Mononuclear cell (primary cell): Measurements from ENCODE around the gene QSOX2. TPM values are rescaled to one million over a fixed set of nuclear protein-coding genes. Genes with fewer than 3 reads are reported as not detected.

Experiments used
- H3K27me3 ChIP-seq: 2 replicates; pipeline ENCODE4 v1.6.0; 2011; ENCODE audit warnings: low read length, control low read depth; ENCODE audit not compliant: insufficient read depth
- H3K4me1 ChIP-seq: 2 replicates; pipeline ENCODE4 v1.5.1; 2011; ENCODE audit warnings: mild to moderate bottlenecking, low read length, control low read depth; ENCODE audit not compliant: insufficient read depth
- H3K4me3 ChIP-seq: 2 replicates; pipeline ENCODE4 v1.5.1; 2011; ENCODE audit warnings: mild to moderate bottlenecking, low read length, moderate library complexity
- H3K9me3 ChIP-seq: 2 replicates; pipeline ENCODE4 v1.5.1; 2011; ENCODE audit warnings: low read depth, mild to moderate bottlenecking, control low read depth, low read length
- total RNA-seq: library from RNA; depleted of rRNA; stranded (reverse); fragments of >200 nt; gene quantifications from one replicate; pipeline ENCODE4 v1.2.3, GENCODE V29; 2012

QSOX2 gene
- total RNA-seq, 1 donor: 8.1 TPM

GRCh38 chr9:136185596-136186366 is 59.8 kb downstream of the QSOX2 start:
- no peak overlapping the region for H3K4me3 ChIP-seq
- H3K4me1 ChIP-seq: no peaks in the 10 kb centered on the region
- H3K27me3 ChIP-seq: peaks cover under 1% of the 10 kb centered on the region
- no peaks in the 10 kb centered on the region for H3K9me3 ChIP-seq

DNA sequence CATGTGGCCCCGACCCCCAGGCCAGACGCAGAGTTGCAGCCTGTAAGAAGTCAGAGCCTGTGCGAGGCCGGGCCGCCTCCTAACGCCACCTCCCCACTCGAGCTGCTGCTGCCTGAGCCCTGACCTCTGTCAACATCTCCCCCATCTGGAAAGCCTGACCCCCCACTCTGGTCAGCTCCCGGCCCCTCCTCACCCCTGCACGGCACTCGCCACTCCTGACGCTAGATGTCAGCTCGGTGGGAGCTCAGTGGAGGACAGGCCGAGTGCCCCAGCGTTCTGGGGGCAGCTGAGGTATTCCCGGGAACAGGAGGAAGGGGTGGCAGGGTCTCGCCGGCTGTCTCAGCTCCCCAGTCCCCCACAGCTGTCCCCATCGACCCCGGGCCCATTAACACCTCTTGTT is 60.5 kb downstream of the QSOX2 start:
- H3K9me3 ChIP-seq: no peaks in the 10 kb centered on the region
- H3K4me3 ChIP-seq: no peak overlapping the region
- no peaks in the 10 kb centered on the region for H3K27me3 ChIP-seq
- H3K4me1 ChIP-seq: no peaks in the 10 kb centered on the region

DNA sequence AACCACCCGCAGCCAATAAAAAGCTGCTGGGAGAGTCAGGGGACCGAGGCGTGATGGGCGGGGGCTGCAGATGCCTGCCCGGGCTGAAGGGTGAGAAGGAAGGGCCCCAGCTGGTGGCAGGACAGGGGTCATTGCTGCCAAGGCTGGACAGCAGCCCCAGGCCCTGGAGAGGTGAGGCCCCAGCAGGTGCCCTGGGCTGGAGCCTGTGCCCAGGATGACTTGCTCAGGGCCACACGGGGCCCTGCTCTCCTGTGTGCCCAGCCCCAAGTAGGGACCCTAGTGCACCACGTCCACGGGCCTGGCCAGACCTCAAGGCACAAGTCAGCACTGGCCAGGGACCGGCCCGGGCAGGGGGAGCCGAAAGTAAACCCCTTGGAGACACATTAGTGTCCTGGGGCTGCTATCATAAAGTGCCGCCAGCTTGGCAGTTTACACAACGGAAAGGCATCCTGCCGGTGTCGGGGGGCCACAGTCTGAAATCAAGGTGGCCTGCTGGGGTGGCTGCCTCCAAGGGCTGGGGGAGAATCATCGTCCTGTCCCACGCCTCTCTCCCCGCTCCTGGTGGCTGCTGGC is 62.7 kb downstream of the QSOX2 start:
- no peaks in the 10 kb centered on the region for H3K27me3 ChIP-seq
- no peaks in the 10 kb centered on the region for H3K9me3 ChIP-seq
- no peak overlapping the region for H3K4me3 ChIP-seq
- H3K4me1 ChIP-seq: no peaks in the 10 kb centered on the region

- no peaks in the 10 kb centered on the region for H3K27me3 ChIP-seq
- H3K4me1 ChIP-seq: no peaks in the 10 kb centered on the region
- no peak overlapping the region for H3K4me3 ChIP-seq
- H3K9me3 ChIP-seq: no peaks in the 10 kb centered on the region
These were observed 63.2 kb downstream of the QSOX2 start for GRCh38 chr9:136182420-136182787.

DNA sequence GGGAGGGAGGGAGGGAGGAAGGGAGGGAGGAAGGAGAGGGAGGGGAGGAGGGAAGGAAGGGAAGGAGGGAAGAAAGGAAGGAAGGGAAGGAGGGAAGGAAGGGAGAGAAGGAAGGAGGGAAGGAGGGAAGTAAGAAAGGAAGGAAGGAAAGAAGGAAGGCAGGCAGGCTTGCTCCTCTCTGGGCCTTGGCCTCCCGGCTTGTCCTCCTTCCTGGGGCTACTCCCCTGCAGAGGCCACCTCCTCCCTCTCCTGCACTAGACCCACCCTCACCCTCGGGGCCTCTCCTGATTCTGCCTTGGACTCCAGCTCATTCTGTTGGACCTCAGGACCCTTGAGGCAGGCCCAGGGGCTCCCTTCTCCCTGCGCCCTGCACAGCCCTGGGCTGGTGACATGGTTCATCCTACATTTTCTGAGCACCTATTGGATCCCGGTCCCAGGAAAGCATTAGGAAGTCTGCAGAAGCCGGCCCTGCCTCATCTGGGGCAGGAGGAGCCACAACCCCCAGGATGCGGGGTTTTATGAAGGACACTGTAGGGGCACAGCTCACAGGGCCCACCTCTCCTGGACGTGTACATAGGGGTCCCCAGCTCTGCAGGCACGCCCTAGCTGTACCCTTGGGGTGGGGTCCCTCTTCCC is 63.7 kb downstream of the QSOX2 start:
- H3K4me1 ChIP-seq: no peaks in the 10 kb centered on the region
- no peaks in the 10 kb centered on the region for H3K27me3 ChIP-seq
- H3K4me3 ChIP-seq: no peak overlapping the region
- H3K9me3 ChIP-seq: no peaks in the 10 kb centered on the region

DNA sequence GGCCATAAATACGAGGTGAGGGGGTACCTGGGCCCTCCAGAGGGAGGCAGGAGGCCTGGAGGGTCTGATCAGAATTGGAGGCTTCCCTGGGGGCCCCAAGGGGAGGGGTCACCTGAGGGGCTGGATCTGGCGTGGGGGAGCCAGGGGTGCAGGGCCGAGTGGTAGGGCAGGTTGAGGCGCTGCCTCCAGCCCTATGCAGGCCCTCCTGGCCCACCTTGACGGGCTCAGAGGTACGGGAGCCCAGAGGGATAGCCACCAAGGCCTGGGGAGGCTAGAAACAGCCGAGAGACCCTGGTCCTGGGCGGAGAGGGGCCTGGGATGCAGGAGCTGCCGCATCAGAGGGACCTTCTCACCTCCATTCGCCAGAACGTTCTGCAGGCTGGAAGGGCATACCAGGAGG is 65.0 kb downstream of the QSOX2 start:
- Histone ChIP-seq H3K4me1 (no peaks in the 10 kb centered on the region), H3K4me3 (no peak overlapping the region), H3K9me3 (no peaks in the 10 kb centered on the region), H3K27me3 (no peaks in the 10 kb centered on the region)

GRCh38 chr9:136179761-136180160 is 65.9 kb downstream of the QSOX2 start:
- H3K9me3 ChIP-seq: no peaks in the 10 kb centered on the region
- no peaks in the 10 kb centered on the region for H3K4me1 ChIP-seq
- H3K27me3 ChIP-seq: no peaks in the 10 kb centered on the region
- no peak overlapping the region for H3K4me3 ChIP-seq

- no peak overlapping the region for H3K4me3 ChIP-seq
- H3K4me1 ChIP-seq: no peaks in the 10 kb centered on the region
- H3K9me3 ChIP-seq: no peaks in the 10 kb centered on the region
- no peaks in the 10 kb centered on the region for H3K27me3 ChIP-seq
These were observed 66.5 kb downstream of the QSOX2 start for GRCh38 chr9:136179101-136179616.

GRCh38 chr9:136178773-136179075 is 66.9 kb downstream of the QSOX2 start:
- Histone ChIP-seq H3K27me3 (no peaks in the 10 kb centered on the region), H3K9me3 (no peaks in the 10 kb centered on the region), H3K4me3 (no peak overlapping the region), H3K4me1 (no peaks in the 10 kb centered on the region)

DNA sequence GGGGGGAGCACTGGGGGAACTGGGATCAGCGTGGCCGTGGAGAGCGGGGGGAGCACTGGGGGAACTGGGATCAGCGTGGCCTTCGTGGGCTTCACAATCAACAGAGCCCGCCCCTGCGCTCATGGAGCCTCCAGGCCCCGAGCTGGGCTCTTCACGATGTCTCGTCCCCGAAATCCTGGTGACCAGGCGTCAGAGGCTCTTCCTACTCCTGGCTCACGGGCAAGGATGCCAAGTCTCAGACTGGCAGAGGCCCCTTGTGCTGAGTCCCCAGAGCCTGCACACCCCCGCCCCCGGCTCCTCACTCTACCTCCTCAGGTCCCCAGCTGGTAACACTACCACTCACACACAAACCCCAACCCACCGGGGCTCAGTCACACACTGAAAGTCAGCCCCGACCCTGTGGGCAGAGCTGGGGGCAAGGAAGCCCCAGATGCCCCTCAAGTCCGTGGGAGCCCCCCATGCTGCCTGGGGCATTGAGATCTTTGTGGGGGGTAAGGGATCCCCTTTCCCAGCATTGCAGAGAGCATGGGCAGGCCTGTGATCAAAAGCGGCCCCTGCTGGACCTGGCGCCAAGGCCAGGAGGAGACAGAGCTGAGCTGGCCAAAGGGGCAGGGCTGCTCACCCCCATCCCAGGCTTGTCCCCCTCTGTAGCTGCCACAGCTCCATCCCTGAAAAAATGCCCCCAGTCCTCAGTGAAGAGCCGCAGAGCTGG is 67.4 kb downstream of the QSOX2 start:
- Histone ChIP-seq H3K4me3 (no peak overlapping the region), H3K9me3 (no peaks in the 10 kb centered on the region), H3K4me1 (no peaks in the 10 kb centered on the region), H3K27me3 (no peaks in the 10 kb centered on the region)

DNA sequence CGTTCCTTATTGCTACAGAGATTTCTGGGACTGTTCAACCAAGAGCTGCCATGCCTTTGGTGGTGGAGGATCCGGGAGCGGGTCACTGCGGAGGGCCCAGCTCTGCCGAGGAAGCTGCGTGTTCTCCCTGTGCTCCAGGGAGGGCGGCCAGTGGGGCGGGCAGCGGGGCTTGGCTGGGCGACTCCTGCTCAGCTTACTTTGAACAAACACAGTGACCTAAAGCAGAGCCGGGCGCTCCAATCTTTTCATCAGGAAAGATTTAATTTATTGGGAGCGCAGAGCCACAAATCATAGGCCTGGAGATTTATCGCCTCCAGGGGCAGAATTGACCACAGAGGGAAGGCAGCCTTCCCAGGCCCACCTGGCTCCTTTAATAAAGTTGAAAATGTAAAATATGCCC is 68.4 kb downstream of the QSOX2 start:
- Histone ChIP-seq H3K27me3 (no peaks in the 10 kb centered on the region), H3K9me3 (no peaks in the 10 kb centered on the region), H3K4me3 (no peak overlapping the region), H3K4me1 (no peaks in the 10 kb centered on the region)

DNA sequence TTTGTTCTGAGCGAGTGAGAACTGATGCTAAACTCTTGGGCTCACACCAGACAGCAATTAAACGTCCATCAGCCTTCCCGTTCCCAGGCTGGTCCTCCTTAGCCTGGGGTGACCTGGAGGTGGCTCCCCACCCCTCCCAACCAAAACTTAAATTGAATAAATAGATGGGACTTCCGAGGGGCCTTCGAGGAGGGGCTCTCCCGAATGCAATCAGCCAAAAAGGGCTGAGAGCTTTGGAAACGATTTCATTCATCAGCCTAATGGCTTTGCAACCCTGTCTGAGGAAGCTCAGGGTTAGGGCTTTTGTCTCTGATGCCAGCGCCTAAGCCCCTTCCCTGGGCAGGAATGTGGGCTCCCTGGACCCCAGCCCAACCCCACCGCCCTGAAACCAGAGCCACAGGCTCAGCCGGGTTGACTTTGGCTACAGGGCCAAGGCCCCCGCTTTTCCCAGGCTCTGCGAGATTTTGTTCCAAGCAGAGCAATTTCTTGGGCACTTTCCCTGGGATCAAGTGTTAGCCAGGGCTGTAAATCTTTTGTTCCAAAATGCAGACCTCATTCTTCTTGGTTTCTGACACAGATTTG is 69.9 kb downstream of the QSOX2 start:
- no peaks in the 10 kb centered on the region for H3K9me3 ChIP-seq
- no peak overlapping the region for H3K4me3 ChIP-seq
- H3K4me1 ChIP-seq: no peaks in the 10 kb centered on the region
- H3K27me3 ChIP-seq: no peaks in the 10 kb centered on the region

- Histone ChIP-seq H3K4me1 (no peaks in the 10 kb centered on the region), H3K9me3 (no peaks in the 10 kb centered on the region), H3K27me3 (no peaks in the 10 kb centered on the region), H3K4me3 (no peak overlapping the region)
These were observed 70.6 kb downstream of the QSOX2 start for GRCh38 chr9:136174779-136175615.

DNA sequence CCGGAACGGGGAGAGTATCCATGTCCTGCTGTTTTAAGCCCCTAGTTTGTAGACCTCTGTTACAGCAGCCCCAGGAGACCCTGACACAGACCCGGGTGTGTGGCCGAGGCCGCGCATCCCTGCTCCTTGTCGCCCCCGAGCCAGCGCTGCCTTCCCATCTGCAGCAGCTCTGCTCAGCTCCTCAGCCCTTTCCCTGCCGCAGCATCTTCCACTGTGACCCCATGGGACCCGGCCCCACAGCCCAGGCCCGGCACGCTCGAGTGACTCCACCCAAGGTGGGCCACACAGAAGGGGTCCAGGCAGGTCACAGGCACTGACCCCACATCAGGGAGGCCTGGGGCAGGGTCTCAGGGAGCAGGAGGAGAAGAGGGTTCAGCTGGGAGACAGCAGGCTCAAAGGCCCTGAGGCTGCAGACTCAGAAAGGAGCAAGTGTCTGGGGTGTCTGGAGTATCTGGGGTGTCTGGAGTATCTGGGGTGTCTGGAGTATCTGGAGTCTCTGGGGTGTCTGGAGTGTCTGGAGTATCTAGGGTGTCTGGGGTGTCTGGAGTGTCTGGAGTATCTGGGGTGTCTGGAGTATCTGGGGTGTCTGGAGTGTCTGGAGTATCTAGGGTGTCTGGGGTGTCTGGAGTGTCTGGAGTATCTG is 71.8 kb downstream of the QSOX2 start:
- H3K4me3 ChIP-seq: no peak overlapping the region
- no peaks in the 10 kb centered on the region for H3K4me1 ChIP-seq
- no peaks in the 10 kb centered on the region for H3K9me3 ChIP-seq
- no peaks in the 10 kb centered on the region for H3K27me3 ChIP-seq
